HepG2 (cell line): Measurements from ENCODE around the gene TH. TPM values are rescaled to one million over a fixed set of nuclear protein-coding genes. Genes with fewer than 3 reads are reported as not detected.

Experiments used
- AGO1 ChIP-seq: fragments of 200-400 bp; formaldehyde crosslinking; IDR thresholded peaks from 2 replicates; pipeline ENCODE4 v1.6.1; 2017; ENCODE audit warnings: mild to moderate bottlenecking, low read depth, low read length, moderate library complexity; ENCODE audit not compliant: poor library complexity, severe bottlenecking
- CC2D1A ChIP-seq: sonication (generic); formaldehyde crosslinking; IDR thresholded peaks from 2 replicates; pipeline ENCODE4 v1.8.1; 2023; ENCODE audit warnings: mild to moderate bottlenecking, missing genetic modification reagents
- IKZF4 ChIP-seq: sonication (generic); formaldehyde crosslinking; IDR thresholded peaks from 2 replicates; pipeline ENCODE4 v1.5.1; 2020; ENCODE audit warnings: borderline replicate concordance, mild to moderate bottlenecking, low read depth, missing genetic modification reagents; ENCODE audit errors: not compliant biosample characterization
- JARID2 ChIP-seq: sonication (generic); formaldehyde crosslinking; IDR thresholded peaks from 2 replicates; pipeline ENCODE4 v1.8.1; 2023; ENCODE audit warnings: missing genetic modification reagents, inconsistent platforms; ENCODE audit not compliant: insufficient replicate concordance
- KDM3A ChIP-seq: IDR thresholded peaks from 2 replicates; pipeline ENCODE4 v1.6.1; 2018; ENCODE audit warnings: low read depth, missing compliant biosample characterization
- MTA1 ChIP-seq: sonication (generic); formaldehyde crosslinking; IDR thresholded peaks from 2 replicates; pipeline ENCODE4 v1.4.0; 2020; ENCODE audit warnings: missing genetic modification reagents, mild to moderate bottlenecking, borderline replicate concordance
- NFATC3 ChIP-seq: sonication (generic); formaldehyde crosslinking; IDR thresholded peaks from 2 replicates; pipeline ENCODE4 v1.5.1; 2020; ENCODE audit warnings: mild to moderate bottlenecking, missing genetic modification reagents
- NONO ChIP-seq, 2 experiments: fragments of 450-650 bp in 1 of 2; sonication (generic) in 1 of 2; formaldehyde crosslinking in 1 of 2; IDR thresholded peaks in 1 of 2; conservative IDR thresholded peaks in 1 of 2; 2 replicates each; pipeline versions ENCODE4 v1.6.1 to v1.8.0; 2017 to 2022; ENCODE audit warnings: mild to moderate bottlenecking in 1 of 2, missing genetic modification reagents in 1 of 2, moderate library complexity in 1 of 2
- PRDM4 ChIP-seq: sonication (generic); formaldehyde crosslinking; IDR thresholded peaks from 2 replicates; pipeline ENCODE4 v1.9.0; 2021; ENCODE audit warnings: missing genetic modification reagents, borderline replicate concordance
- RBM22 ChIP-seq: fragments of 200-400 bp; formaldehyde crosslinking; optimal IDR thresholded peaks from 2 replicates; pipeline ENCODE3; 2017; ENCODE audit warnings: mild to moderate bottlenecking, low read length, moderate library complexity
- THAP7 ChIP-seq: sonication (generic); formaldehyde crosslinking; IDR thresholded peaks from 2 replicates; pipeline ENCODE4 v1.8.1; 2023; ENCODE audit warnings: mild to moderate bottlenecking, missing genetic modification reagents
- THAP8 ChIP-seq: sonication (generic); formaldehyde crosslinking; IDR thresholded peaks from 2 replicates; pipeline ENCODE4 v1.5.1; 2020; ENCODE audit warnings: missing genetic modification reagents, mild to moderate bottlenecking, borderline replicate concordance
- ZMAT3 ChIP-seq: sonication (generic); formaldehyde crosslinking; conservative IDR thresholded peaks from 2 replicates; pipeline ENCODE4 v1.7.0; 2021; ENCODE audit warnings: missing genetic modification reagents
- ZNF354B ChIP-seq: sonication (generic); formaldehyde crosslinking; IDR thresholded peaks from 2 replicates; pipeline ENCODE4 v1.8.0; 2022; ENCODE audit warnings: mild to moderate bottlenecking, missing genetic modification reagents
- polyA plus RNA-seq, 8 experiments: library from polyadenylated mRNA; depleted of rRNA in 3 of 8; stranded (reverse) in 7 of 8; unstranded in 1 of 8; fragments of >200 nt; fragmentation: Illumina TruSeq in 4 of 8; extraction: Trizol in 4 of 8; gene quantifications; 2 replicates each; pipeline versions ENCODE4 v1.2.1 to v1.2.3, GENCODE V29; 2011 to 2016; ENCODE audit warnings: low read depth in 4 of 8, missing spikeins in 1 of 8, mixed read lengths in 1 of 8; ENCODE audit not compliant: insufficient read depth in 1 of 8
- total RNA-seq, 5 experiments: library from RNA; depleted of rRNA; stranded (reverse); fragments of >200 nt; fragmentation: Illumina TruSeq; extraction: Trizol; gene quantifications; 2 replicates each; pipeline ENCODE4 v1.2.3, GENCODE V29; 2016; ENCODE audit warnings: low read depth in 1 of 5
- TF ChIP-seq, protein P1 (sequence below): sonication (generic); formaldehyde crosslinking; IDR thresholded peaks from 2 replicates; pipeline ENCODE4 v1.5.0; 2020; ENCODE audit warnings: mild to moderate bottlenecking, missing genetic modification reagents, borderline replicate concordance
- TF ChIP-seq, protein P2 (sequence below): sonication (generic); formaldehyde crosslinking; IDR thresholded peaks from 2 replicates; pipeline ENCODE4 v1.4.0; 2020; ENCODE audit warnings: mild to moderate bottlenecking, missing genetic modification reagents

The TH gene
- total and polyA plus RNA-seq, 2 of the 13 experiments (the other 11 are each of a cell fraction or from before 2014, with no cell fraction given): 0.36 TPM; not detected in 1

- TF ChIP-seq, protein P1, sequence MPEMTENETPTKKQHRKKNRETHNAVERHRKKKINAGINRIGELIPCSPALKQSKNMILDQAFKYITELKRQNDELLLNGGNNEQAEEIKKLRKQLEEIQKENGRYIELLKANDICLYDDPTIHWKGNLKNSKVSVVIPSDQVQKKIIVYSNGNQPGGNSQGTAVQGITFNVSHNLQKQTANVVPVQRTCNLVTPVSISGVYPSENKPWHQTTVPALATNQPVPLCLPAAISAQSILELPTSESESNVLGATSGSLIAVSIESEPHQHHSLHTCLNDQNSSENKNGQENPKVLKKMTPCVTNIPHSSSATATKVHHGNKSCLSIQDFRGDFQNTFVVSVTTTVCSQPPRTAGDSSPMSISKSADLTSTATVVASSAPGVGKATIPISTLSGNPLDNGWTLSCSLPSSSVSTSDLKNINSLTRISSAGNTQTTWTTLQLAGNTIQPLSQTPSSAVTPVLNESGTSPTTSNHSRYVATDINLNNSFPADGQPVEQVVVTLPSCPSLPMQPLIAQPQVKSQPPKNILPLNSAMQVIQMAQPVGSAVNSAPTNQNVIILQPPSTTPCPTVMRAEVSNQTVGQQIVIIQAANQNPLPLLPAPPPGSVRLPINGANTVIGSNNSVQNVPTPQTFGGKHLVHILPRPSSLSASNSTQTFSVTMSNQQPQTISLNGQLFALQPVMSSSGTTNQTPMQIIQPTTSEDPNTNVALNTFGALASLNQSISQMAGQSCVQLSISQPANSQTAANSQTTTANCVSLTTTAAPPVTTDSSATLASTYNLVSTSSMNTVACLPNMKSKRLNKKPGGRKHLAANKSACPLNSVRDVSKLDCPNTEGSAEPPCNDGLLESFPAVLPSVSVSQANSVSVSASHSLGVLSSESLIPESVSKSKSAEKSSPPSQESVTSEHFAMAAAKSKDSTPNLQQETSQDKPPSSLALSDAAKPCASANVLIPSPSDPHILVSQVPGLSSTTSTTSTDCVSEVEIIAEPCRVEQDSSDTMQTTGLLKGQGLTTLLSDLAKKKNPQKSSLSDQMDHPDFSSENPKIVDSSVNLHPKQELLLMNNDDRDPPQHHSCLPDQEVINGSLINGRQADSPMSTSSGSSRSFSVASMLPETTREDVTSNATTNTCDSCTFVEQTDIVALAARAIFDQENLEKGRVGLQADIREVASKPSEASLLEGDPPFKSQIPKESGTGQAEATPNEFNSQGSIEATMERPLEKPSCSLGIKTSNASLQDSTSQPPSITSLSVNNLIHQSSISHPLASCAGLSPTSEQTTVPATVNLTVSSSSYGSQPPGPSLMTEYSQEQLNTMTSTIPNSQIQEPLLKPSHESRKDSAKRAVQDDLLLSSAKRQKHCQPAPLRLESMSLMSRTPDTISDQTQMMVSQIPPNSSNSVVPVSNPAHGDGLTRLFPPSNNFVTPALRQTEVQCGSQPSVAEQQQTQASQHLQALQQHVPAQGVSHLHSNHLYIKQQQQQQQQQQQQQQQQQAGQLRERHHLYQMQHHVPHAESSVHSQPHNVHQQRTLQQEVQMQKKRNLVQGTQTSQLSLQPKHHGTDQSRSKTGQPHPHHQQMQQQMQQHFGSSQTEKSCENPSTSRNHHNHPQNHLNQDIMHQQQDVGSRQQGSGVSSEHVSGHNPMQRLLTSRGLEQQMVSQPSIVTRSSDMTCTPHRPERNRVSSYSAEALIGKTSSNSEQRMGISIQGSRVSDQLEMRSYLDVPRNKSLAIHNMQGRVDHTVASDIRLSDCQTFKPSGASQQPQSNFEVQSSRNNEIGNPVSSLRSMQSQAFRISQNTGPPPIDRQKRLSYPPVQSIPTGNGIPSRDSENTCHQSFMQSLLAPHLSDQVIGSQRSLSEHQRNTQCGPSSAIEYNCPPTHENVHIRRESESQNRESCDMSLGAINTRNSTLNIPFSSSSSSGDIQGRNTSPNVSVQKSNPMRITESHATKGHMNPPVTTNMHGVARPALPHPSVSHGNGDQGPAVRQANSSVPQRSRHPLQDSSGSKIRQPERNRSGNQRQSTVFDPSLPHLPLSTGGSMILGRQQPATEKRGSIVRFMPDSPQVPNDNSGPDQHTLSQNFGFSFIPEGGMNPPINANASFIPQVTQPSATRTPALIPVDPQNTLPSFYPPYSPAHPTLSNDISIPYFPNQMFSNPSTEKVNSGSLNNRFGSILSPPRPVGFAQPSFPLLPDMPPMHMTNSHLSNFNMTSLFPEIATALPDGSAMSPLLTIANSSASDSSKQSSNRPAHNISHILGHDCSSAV (CRISPR knock-in tag): no peak
- TF ChIP-seq CC2D1A (CRISPR knock-in tag) (no peak), MTA1 (CRISPR knock-in tag) (0 out of 2 replicates have a peak, but pooled peaks have one; percentile 28), AGO1 (no peak), ZMAT3 (CRISPR knock-in tag) (no peak; the same call in 1 of the 2 replicates), NFATC3 (CRISPR knock-in tag) (no peak), THAP7 (CRISPR knock-in tag) (no peak), KDM3A (CRISPR knock-in tag) (no peak), PRDM4 (CRISPR knock-in tag) (no peak), JARID2 (no peak), NONO (IDR thresholded peaks at IDR 0.05) (no peak), NONO (CRISPR knock-in tag; conservative IDR thresholded peaks at IDR 0.05) (peak; percentile 61; the same call in 1 of the 2 replicates), ZNF354B (CRISPR knock-in tag) (no peak), RBM22 (no peak), IKZF4 (peak; percentile 44), THAP8 (no peak)
- TF ChIP-seq, protein P2, sequence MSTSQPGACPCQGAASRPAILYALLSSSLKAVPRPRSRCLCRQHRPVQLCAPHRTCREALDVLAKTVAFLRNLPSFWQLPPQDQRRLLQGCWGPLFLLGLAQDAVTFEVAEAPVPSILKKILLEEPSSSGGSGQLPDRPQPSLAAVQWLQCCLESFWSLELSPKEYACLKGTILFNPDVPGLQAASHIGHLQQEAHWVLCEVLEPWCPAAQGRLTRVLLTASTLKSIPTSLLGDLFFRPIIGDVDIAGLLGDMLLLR: 0 out of 2 replicates have a peak, but pooled peaks have one; percentile 38
Measured at GRCh38 chr11:2139123-2139521, 32.5 kb downstream of the TH start, which contains the start of gene IGF2 (continued).
